ENCODE measurements around the gene SETD1A.
A peak's percentile ranks its signal among the peaks of the same experiment; 100 is the strongest.

The SETD1A gene

GRCh38 chr16:30963925-30964511 is 6.5 kb downstream of the SETD1A start:
- Mint-ChIP-seq H3K27ac (no peak overlapping the region), H3K36me3 (ENCODE audit: low read depth) (peaks cover 71% of the 10 kb centered on the region), H3K9me3 (no peaks in the 10 kb centered on the region), H3K27me3 (ENCODE audit: low read depth) (no peaks in the 10 kb centered on the region), H3K4me3 (no peak overlapping the region), H3K4me1 (peaks cover 13% of the 10 kb centered on the region)
- TF ChIP-seq CTCF (IDR thresholded peaks at IDR 0.05; ENCODE audit: unreplicated experiment in 3 of 3), result no peak

- no peaks in the 10 kb centered on the region for H3K9me3 Mint-ChIP-seq
- peaks cover 71% of the 10 kb centered on the region for H3K36me3 Mint-ChIP-seq (ENCODE audit: low read depth)
- no peak for TF ChIP-seq CTCF (IDR thresholded peaks at IDR 0.05; ENCODE audit: unreplicated experiment in 3 of 3)
- no peaks in the 10 kb centered on the region for H3K27me3 Mint-ChIP-seq (ENCODE audit: low read depth)
- H3K27ac Mint-ChIP-seq, result no peak overlapping the region
- H3K4me1 Mint-ChIP-seq, result peaks cover 6% of the 10 kb centered on the region
- peak overlapping the region in 1 of 3 experiments; percentile 26 for H3K4me3 Mint-ChIP-seq
These were observed 7.1 kb downstream of the SETD1A start for GRCh38 chr16:30964574-30965226.

GRCh38 chr16:30965436-30965835 is 7.9 kb downstream of the SETD1A start:
- H3K27ac Mint-ChIP-seq, result no peak overlapping the region

GRCh38 chr16:30966033-30966619 is 8.6 kb downstream of the SETD1A start:
- no peak for TF ChIP-seq CTCF (IDR thresholded peaks at IDR 0.05; ENCODE audit: unreplicated experiment in 3 of 3)
- H3K36me3 Mint-ChIP-seq (ENCODE audit: low read depth), result peaks cover 68% of the 10 kb centered on the region
- no peak overlapping the region for H3K27ac Mint-ChIP-seq
- no peak overlapping the region for H3K4me3 Mint-ChIP-seq
- no peaks in the 10 kb centered on the region for H3K27me3 Mint-ChIP-seq (ENCODE audit: low read depth)
- H3K4me1 Mint-ChIP-seq, result no peaks in the 10 kb centered on the region
- no peaks in the 10 kb centered on the region for H3K9me3 Mint-ChIP-seq

More at GRCh38 chr16:30965436-30965835, 7.9 kb downstream of the SETD1A start:
- no peak for TF ChIP-seq CTCF (IDR thresholded peaks at IDR 0.05; ENCODE audit: unreplicated experiment in 3 of 3)
- Mint-ChIP-seq H3K36me3 (ENCODE audit: low read depth) (peaks cover 66% of the 10 kb centered on the region), H3K9me3 (no peaks in the 10 kb centered on the region), H3K27me3 (ENCODE audit: low read depth) (no peaks in the 10 kb centered on the region), H3K4me1 (no peaks in the 10 kb centered on the region), H3K4me3 (no peak overlapping the region)

- Mint-ChIP-seq H3K36me3 (ENCODE audit: low read depth) (peaks cover 70% of the 10 kb centered on the region), H3K4me1 (no peaks in the 10 kb centered on the region), H3K9me3 (no peaks in the 10 kb centered on the region), H3K4me3 (no peak overlapping the region), H3K27ac (no peak overlapping the region), H3K27me3 (ENCODE audit: low read depth) (no peaks in the 10 kb centered on the region)
- no peak for TF ChIP-seq CTCF (IDR thresholded peaks at IDR 0.05; ENCODE audit: unreplicated experiment in 3 of 3)
These were observed 10.2 kb downstream of the SETD1A start for GRCh38 chr16:30967795-30968194.

Measured in nephron (organoid).